ENCODE measurements around the gene GRIK4.

Gene GRIK4

GRCh38 chr11:120603071-120603470 is 91.5 kb downstream of the GRIK4 start:
- no peak for TF ChIP-seq CTCF (conservative IDR thresholded peaks at IDR 0.05; ENCODE audit: low read depth, low read length)
- DNase-seq (ENCODE audit: low read depth) = no peak
- no peak overlapping the region for H3K4me3 ChIP-seq (ENCODE audit: low read length)

- DNase-seq (ENCODE audit: low read depth) = no peak
- H3K4me3 ChIP-seq (ENCODE audit: low read length) = no peak overlapping the region
- no peak for TF ChIP-seq CTCF (conservative IDR thresholded peaks at IDR 0.05; ENCODE audit: low read depth, low read length)
These were observed 93.9 kb downstream of the GRIK4 start for GRCh38 chr11:120605469-120605868.

- no peak for DNase-seq (ENCODE audit: low read depth)
- TF ChIP-seq CTCF (conservative IDR thresholded peaks at IDR 0.05; ENCODE audit: low read depth, low read length) = no peak
- H3K4me3 ChIP-seq (ENCODE audit: low read length) = no peak overlapping the region
These were observed 94.9 kb downstream of the GRIK4 start for GRCh38 chr11:120606211-120607010.

GRCh38 chr11:120608061-120608460 is 96.5 kb downstream of the GRIK4 start:
- no peak for TF ChIP-seq CTCF (conservative IDR thresholded peaks at IDR 0.05; ENCODE audit: low read depth, low read length)
- no peak for DNase-seq (ENCODE audit: low read depth)
- no peak overlapping the region for H3K4me3 ChIP-seq (ENCODE audit: low read length)

DNA sequence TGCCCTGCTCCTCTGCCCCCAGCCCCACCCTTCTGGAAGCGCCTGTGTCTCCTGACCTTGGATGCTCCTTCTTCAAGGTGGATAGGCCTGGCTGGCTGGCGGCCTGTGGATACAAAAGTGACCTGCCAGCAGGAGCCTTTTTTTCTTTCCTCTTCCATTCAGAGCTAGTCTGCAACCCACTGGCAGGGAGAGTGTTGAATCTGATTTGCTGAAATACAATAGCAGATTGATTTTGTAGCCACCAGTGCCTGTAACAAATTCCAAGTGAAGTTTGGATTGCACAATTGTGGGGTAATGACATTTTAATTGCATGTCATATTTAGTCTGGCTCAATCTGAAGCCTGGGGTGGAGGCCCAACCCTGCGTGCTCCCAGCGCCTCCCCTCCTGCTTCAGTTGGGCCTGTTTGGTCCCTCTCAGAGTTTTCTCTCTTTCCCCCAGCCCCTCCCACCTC is 97.2 kb downstream of the GRIK4 start:
- no peak overlapping the region for H3K4me3 ChIP-seq (ENCODE audit: low read length)
- TF ChIP-seq CTCF (conservative IDR thresholded peaks at IDR 0.05; ENCODE audit: low read depth, low read length) = no peak
- DNase-seq (ENCODE audit: low read depth) = peak; percentile 11

DNA sequence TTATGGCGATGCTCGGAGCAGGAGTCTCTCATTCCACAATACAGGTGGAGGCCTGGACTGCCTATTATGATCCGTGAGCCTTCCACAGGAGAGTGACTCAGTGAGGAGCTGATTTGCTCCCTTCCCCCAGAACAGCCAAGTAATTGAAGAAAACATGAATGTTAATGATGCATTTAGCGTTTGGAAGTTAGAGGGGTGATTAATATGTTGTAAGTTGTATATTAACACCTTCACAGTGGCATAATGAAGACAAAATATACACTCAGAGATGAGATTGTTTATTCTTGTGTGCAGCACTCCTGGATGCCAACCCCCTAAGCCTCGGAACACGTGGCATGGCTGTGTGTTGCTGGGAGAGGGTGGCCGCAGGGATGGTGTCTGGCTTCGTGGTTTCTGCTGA is 98.6 kb downstream of the GRIK4 start:
- no peak for DNase-seq (ENCODE audit: low read depth)
- H3K4me3 ChIP-seq (ENCODE audit: low read length) = no peak overlapping the region
- TF ChIP-seq CTCF (conservative IDR thresholded peaks at IDR 0.05; ENCODE audit: low read depth, low read length) = no peak

- no peak for DNase-seq (ENCODE audit: low read depth)
- TF ChIP-seq CTCF (conservative IDR thresholded peaks at IDR 0.05; ENCODE audit: low read depth, low read length) = no peak
- H3K4me3 ChIP-seq (ENCODE audit: low read length) = no peak overlapping the region
These were observed 100.0 kb downstream of the GRIK4 start for GRCh38 chr11:120611581-120611980.

Measured in retinal pigment epithelial cell (primary cell).